Bronchial epithelial cell (primary cell): ENCODE measurements around the gene OR5AR1. TPM values are rescaled to one million over a fixed set of nuclear protein-coding genes. Genes with fewer than 3 reads are reported as not detected.

ENCODE experiments used
- DNase-seq: peaks from one replicate; pipeline ENCODE4 v3.0.0-alpha.2; 2010; ENCODE audit warnings: low read depth
- FAIRE-seq: peaks from 2 replicates; lab custom pipeline; 2011; peaks lifted over from hg19 to GRCh38; lab: Jason Lieb, UNC
- H3K27me3 ChIP-seq: 2 replicates; pipeline ENCODE4 v1.5.1; 2011; ENCODE audit warnings: low read length; ENCODE audit not compliant: control insufficient read depth, insufficient read depth
- H3K36me3 ChIP-seq: 2 replicates; pipeline ENCODE4 v1.5.1; 2011; ENCODE audit warnings: low read length; ENCODE audit not compliant: control insufficient read depth, insufficient read depth
- H3K4me3 ChIP-seq: 2 replicates; pipeline ENCODE4 v1.5.1; 2011; ENCODE audit warnings: mild to moderate bottlenecking, low read depth, low read length, control low read depth
- total RNA-seq: library from RNA; depleted of rRNA; stranded (reverse); fragments of >200 nt; gene quantifications from 2 replicates; pipeline ENCODE4 v1.2.1, GENCODE V29; 2014
- TF ChIP-seq, protein P1 (sequence below): IDR thresholded peaks from 2 replicates; pipeline ENCODE4 v1.5.1; 2011; ENCODE audit warnings: mild to moderate bottlenecking, moderate library complexity, low read length, control low read depth, inconsistent platforms; ENCODE audit not compliant: insufficient read depth, severe bottlenecking

OR5AR1 gene
- total RNA-seq, 1 donor from 2014 or later, result not detected

DNA sequence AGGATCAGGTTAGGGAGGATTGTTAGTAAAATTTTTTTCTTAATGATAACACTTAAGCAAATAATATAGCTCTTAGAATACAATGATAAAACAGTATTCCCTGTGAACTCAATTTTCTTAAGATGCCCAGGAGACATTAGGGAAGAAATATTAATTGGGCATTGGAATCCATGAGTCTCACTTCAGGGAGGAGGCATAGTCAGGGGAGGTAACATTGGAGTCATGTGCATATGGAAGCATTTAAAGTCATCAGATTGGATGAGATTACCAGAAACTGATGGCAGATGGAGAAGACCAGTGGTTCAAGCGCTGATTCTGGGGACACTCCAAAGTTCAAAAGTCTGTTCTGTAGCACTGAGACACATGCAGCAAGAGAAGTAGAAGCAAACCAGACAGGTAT is 35.3 kb downstream of the OR5AR1 start, which contains the start of gene OR9G1:
Gene OR9G1, plus strand, starts transcription at position 301 of the 400 bp plus-strand sequence. CDS start 1,293 bp downstream, outside the sequence.
- Histone ChIP-seq H3K4me3 (no peak within 1 kb of the TSS), H3K27me3 (no peaks in the 10 kb centered on the region), H3K36me3 (no peaks in the 10 kb centered on the region)
- DNase-seq (no peak), FAIRE-seq (peak; percentile 99)
- TF ChIP-seq, protein P1, sequence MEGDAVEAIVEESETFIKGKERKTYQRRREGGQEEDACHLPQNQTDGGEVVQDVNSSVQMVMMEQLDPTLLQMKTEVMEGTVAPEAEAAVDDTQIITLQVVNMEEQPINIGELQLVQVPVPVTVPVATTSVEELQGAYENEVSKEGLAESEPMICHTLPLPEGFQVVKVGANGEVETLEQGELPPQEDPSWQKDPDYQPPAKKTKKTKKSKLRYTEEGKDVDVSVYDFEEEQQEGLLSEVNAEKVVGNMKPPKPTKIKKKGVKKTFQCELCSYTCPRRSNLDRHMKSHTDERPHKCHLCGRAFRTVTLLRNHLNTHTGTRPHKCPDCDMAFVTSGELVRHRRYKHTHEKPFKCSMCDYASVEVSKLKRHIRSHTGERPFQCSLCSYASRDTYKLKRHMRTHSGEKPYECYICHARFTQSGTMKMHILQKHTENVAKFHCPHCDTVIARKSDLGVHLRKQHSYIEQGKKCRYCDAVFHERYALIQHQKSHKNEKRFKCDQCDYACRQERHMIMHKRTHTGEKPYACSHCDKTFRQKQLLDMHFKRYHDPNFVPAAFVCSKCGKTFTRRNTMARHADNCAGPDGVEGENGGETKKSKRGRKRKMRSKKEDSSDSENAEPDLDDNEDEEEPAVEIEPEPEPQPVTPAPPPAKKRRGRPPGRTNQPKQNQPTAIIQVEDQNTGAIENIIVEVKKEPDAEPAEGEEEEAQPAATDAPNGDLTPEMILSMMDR, result no peak

DNA sequence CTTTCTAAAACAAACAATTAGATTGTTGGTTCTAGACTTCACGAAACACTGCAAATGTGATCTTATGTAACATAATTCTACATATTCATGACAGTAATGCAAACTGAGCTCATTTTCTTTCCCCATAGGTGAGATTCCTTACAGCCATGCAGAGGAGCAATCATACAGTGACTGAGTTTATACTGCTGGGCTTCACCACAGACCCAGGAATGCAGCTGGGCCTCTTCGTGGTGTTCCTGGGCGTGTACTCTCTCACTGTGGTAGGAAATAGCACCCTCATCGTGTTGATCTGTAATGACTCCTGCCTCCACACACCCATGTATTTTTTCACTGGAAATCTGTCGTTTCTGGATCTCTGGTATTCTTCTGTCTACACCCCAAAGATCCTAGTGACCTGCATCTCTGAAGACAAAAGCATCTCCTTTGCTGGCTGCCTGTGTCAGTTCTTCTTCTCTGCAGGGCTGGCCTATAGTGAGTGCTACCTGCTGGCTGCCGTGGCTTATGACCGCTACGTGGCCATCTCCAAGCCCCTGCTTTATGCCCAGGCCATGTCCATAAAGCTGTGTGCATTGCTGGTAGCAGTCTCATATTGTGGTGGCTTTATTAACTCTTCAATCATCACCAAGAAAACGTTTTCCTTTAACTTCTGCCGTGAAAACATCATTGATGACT is 36.9 kb downstream of the OR5AR1 start:
- TF ChIP-seq, protein P1, result no peak
- DNase-seq (peak; percentile 60), FAIRE-seq (peak; percentile 97)
- Histone ChIP-seq H3K4me3 (no peak overlapping the region), H3K27me3 (no peaks in the 10 kb centered on the region), H3K36me3 (no peaks in the 10 kb centered on the region)

GRCh38 chr11:56700914-56701485 is 37.5 kb downstream of the OR5AR1 start:
- no peaks in the 10 kb centered on the region for H3K27me3 ChIP-seq
- H3K36me3 ChIP-seq, result no peaks in the 10 kb centered on the region
- no peak for DNase-seq
- H3K4me3 ChIP-seq, result no peak overlapping the region
- TF ChIP-seq, protein P1, result no peak
- no peak for FAIRE-seq

GRCh38 chr11:56705784-56706396 is 42.4 kb downstream of the OR5AR1 start:
- TF ChIP-seq, protein P1, result no peak
- H3K27me3 ChIP-seq, result no peaks in the 10 kb centered on the region
- H3K4me3 ChIP-seq, result no peak overlapping the region
- peak; percentile 3 for DNase-seq
- no peak for FAIRE-seq
- no peaks in the 10 kb centered on the region for H3K36me3 ChIP-seq

DNA sequence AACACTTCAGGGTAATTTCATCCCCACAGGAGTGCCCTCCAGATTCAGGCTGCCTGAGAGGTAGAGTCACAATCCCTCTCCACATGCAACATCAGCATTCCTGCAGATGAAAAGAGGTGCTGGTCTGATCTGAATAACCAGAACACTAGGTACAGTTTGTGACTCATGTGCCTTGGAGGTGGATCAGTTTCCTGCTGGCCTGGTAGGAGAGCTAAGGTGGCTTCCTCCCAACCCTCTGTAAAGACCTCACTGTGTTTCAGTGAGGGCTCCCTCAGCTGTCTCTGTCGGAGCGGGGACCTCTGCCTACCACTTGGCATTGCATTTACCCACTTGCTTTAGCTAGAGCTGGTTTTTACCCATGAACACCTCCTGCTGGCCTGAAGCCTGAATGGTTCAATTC is 43.0 kb downstream of the OR5AR1 start:
- DNase-seq, result peak; percentile 56
- TF ChIP-seq, protein P1, result no peak
- Histone ChIP-seq H3K27me3 (no peaks in the 10 kb centered on the region), H3K4me3 (no peak overlapping the region), H3K36me3 (no peaks in the 10 kb centered on the region)
- FAIRE-seq, result peak; percentile 93
